H9 (cell line): ENCODE results near the gene URB1. TPM values are rescaled to one million over a fixed set of nuclear protein-coding genes. Genes with fewer than 3 reads are reported as not detected.

Source experiments
- DNase-seq: peaks from one replicate; pipeline ENCODE4 v3.0.0-alpha.2; 2017
- H2AFZ ChIP-seq: one replicate; pipeline ENCODE4 v1.6.1; 2013; ENCODE audit warnings: mild to moderate bottlenecking, low read length, control low read depth, moderate library complexity
- H2AK5ac ChIP-seq: 2 replicates; pipeline ENCODE4 v1.6.1; 2013; ENCODE audit warnings: low read length, control low read depth, mixed read lengths; ENCODE audit not compliant: insufficient read length
- H2BK120ac ChIP-seq: one replicate; pipeline ENCODE4 v1.6.1; 2013; ENCODE audit warnings: low read depth, mild to moderate bottlenecking, low read length, control low read depth, inconsistent platforms; ENCODE audit not compliant: poor library complexity, severe bottlenecking
- H2BK12ac ChIP-seq: 2 replicates; pipeline ENCODE4 v1.6.1; 2013; ENCODE audit warnings: low read length, control low read depth, mixed read lengths, low read depth; ENCODE audit not compliant: insufficient read length
- H2BK15ac ChIP-seq: 2 replicates; pipeline ENCODE4 v1.6.1; 2013; ENCODE audit warnings: low read depth, low read length, control low read depth
- H2BK20ac ChIP-seq: one replicate; pipeline ENCODE4 v1.6.1; 2013; ENCODE audit warnings: low read depth, mild to moderate bottlenecking, low read length, control low read depth, inconsistent platforms; ENCODE audit not compliant: poor library complexity, severe bottlenecking
- H2BK5ac ChIP-seq: 2 replicates; pipeline ENCODE4 v1.6.1; 2013; ENCODE audit warnings: low read length, control low read depth, mixed read lengths; ENCODE audit not compliant: insufficient read length
- H3K14ac ChIP-seq: 2 replicates; pipeline ENCODE4 v1.6.1; 2013; ENCODE audit warnings: low read length, control low read depth; ENCODE audit not compliant: insufficient read depth
- H3K18ac ChIP-seq: 2 replicates; pipeline ENCODE4 v1.6.1; 2013; ENCODE audit warnings: low read depth, mild to moderate bottlenecking, mixed read lengths, low read length, control low read depth; ENCODE audit not compliant: insufficient read length
- H3K23ac ChIP-seq: 2 replicates; pipeline ENCODE4 v1.6.1; 2013; ENCODE audit warnings: low read length, control low read depth, mixed read lengths, low read depth; ENCODE audit not compliant: insufficient read length
- H3K23me2 ChIP-seq: 2 replicates; pipeline ENCODE4 v1.6.1; 2013; ENCODE audit warnings: low read depth, mild to moderate bottlenecking, mixed read lengths, low read length, control low read depth; ENCODE audit not compliant: insufficient read length, poor library complexity, severe bottlenecking
- H3K27ac ChIP-seq: 2 replicates; pipeline ENCODE4 v1.5.1; 2013; ENCODE audit warnings: low read length, control low read depth, mixed read lengths, low read depth; ENCODE audit not compliant: insufficient read length
- H3K27me3 ChIP-seq: 2 replicates; pipeline ENCODE4 v1.6.1; 2013; ENCODE audit warnings: low read length, control low read depth, inconsistent platforms; ENCODE audit not compliant: insufficient read depth
- H3K4ac ChIP-seq: 2 replicates; pipeline ENCODE4 v1.6.1; 2013; ENCODE audit warnings: low read depth, mild to moderate bottlenecking, control low read depth, inconsistent platforms, low read length, moderate library complexity
- H3K4me1 ChIP-seq: 2 replicates; pipeline ENCODE4 v1.6.1; 2013; ENCODE audit warnings: low read length, control low read depth, inconsistent platforms; ENCODE audit not compliant: insufficient read depth
- H3K4me2 ChIP-seq: 2 replicates; pipeline ENCODE4 v1.6.1; 2013; ENCODE audit warnings: low read length, control low read depth, mixed read lengths; ENCODE audit not compliant: insufficient read length, insufficient read depth
- H3K56ac ChIP-seq: 2 replicates; pipeline ENCODE4 v1.6.1; 2013; ENCODE audit warnings: low read depth, mild to moderate bottlenecking, mixed read lengths, low read length, control low read depth; ENCODE audit not compliant: insufficient read length
- H3K79me1 ChIP-seq: 2 replicates; pipeline ENCODE4 v1.6.1; 2013; ENCODE audit warnings: low read depth, mild to moderate bottlenecking, moderate library complexity, low read length, control low read depth, inconsistent platforms; ENCODE audit not compliant: insufficient read depth, poor library complexity, severe bottlenecking
- H3K79me2 ChIP-seq: 2 replicates; pipeline ENCODE4 v1.6.1; 2013; ENCODE audit warnings: low read length, control low read depth, inconsistent platforms; ENCODE audit not compliant: insufficient read depth
- H3K9ac ChIP-seq: 2 replicates; pipeline ENCODE4 v1.6.1; 2013; ENCODE audit warnings: low read length, control low read depth, mixed read lengths; ENCODE audit not compliant: insufficient read length; ENCODE audit errors: extremely low read depth
- H3K9me3 ChIP-seq: one replicate; pipeline ENCODE4 v1.6.1; 2013; ENCODE audit warnings: low read depth, low read length, inconsistent platforms; ENCODE audit not compliant: control insufficient read depth
- H3T11ph ChIP-seq: one replicate; pipeline ENCODE4 v1.6.1; 2013; ENCODE audit warnings: mild to moderate bottlenecking, low read length, control low read depth, inconsistent platforms
- H4K20me1 ChIP-seq: one replicate; pipeline ENCODE4 v1.6.1; 2013; ENCODE audit not compliant: control insufficient read depth, insufficient read length, insufficient read depth
- H4K5ac ChIP-seq: 2 replicates; pipeline ENCODE4 v1.6.1; 2013; ENCODE audit warnings: low read depth, mild to moderate bottlenecking, mixed read lengths, low read length, control low read depth; ENCODE audit not compliant: insufficient read length
- H4K8ac ChIP-seq: replicated peaks from 2 replicates; pipeline ENCODE4 v1.6.1; 2013; ENCODE audit warnings: low read length, control low read depth, mixed read lengths, low read depth; ENCODE audit not compliant: insufficient read length
- H4K91ac ChIP-seq: 2 replicates; pipeline ENCODE4 v1.6.1; 2013; ENCODE audit warnings: low read depth, mild to moderate bottlenecking, moderate library complexity, mixed read lengths, low read length, control low read depth; ENCODE audit not compliant: insufficient read length
- H3K27ac Mint-ChIP-seq, 3 experiments: 2 replicates in 2 of 3; 3 replicates in 1 of 3; pipeline ENCODE4 v1.8.0; 2020 to 2021; ENCODE audit warnings: mixed read lengths in 3 of 3, mild to moderate bottlenecking in 1 of 3, moderate library complexity in 1 of 3
- H3K27me3 Mint-ChIP-seq: 2 replicates; pipeline ENCODE4 v1.8.0; 2021; ENCODE audit warnings: low read depth, mild to moderate bottlenecking, moderate library complexity, mixed read lengths
- H3K36me3 Mint-ChIP-seq, 3 experiments: 2 replicates in 2 of 3; 3 replicates in 1 of 3; pipeline ENCODE4 v1.8.0; 2020 to 2021; ENCODE audit warnings: low read depth in 3 of 3, mixed read lengths in 3 of 3; ENCODE audit not compliant: insufficient read depth in 1 of 3
- H3K4me1 Mint-ChIP-seq, 2 experiments: 2 replicates each; pipeline ENCODE4 v1.8.0; 2020; ENCODE audit warnings: mixed read lengths in 2 of 2
- H3K4me3 Mint-ChIP-seq, 2 experiments: 2 replicates in 1 of 2; 3 replicates in 1 of 2; pipeline ENCODE4 v1.8.0; 2020 to 2021; ENCODE audit warnings: mild to moderate bottlenecking in 2 of 2, mixed read lengths in 2 of 2, moderate library complexity in 1 of 2
- H3K9me3 Mint-ChIP-seq, 2 experiments: 2 replicates in 1 of 2; 3 replicates in 1 of 2; pipeline ENCODE4 v1.8.0; 2020; ENCODE audit warnings: mild to moderate bottlenecking in 2 of 2, mixed read lengths in 2 of 2, moderate library complexity in 1 of 2
- WGBS: extraction: QIAGEN DNeasy Blood & Tissue Kit; methylation state at CpG from one replicate; pipeline ENCODE4 v1.1.7; 2013; ENCODE audit warnings: missing lambda C conversion rate, low lambda C conversion rate, mixed read lengths; ENCODE audit not compliant: insufficient read length; ENCODE audit errors: extremely low coverage; 5-methylcytosine and 5-hydroxymethylcytosine counted together
- total RNA-seq: library from RNA; stranded (reverse); gene quantifications from 2 replicates; pipeline ENCODE4 v1.2.1, GENCODE V29; 2021
- TF ChIP-seq, protein P1 (sequence below): fragments of 200-600 bp; sonication (generic); conservative IDR thresholded peaks from 3 replicates; pipeline ENCODE4 v1.8.0; 2021; ENCODE audit warnings: antibody characterized with exemption, mild to moderate bottlenecking

Gene URB1
- total RNA-seq, 1 experiment from 2014 or later: 23.5 TPM

DNA sequence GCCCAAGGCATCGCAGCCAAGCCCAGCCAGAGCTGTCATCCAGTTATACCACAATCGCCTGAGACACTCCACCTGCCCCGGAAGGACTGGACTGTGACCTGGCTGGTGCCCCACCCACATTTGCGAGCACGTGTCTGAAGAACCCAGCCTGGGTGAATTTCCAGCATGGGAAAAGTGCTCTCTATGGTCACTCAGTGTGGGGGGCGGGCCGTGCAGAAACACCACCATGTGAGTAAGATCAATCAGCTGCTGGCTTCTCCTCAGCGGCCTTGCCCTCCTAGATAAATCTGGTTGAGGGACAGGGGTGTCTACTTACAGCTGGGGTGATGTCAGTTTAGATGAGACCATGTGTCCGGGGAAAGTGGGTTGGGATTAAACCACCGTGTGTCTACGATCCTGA lies 44.8 kb downstream of the URB1 start:
- Histone ChIP-seq H2BK15ac (no peak overlapping the region), H2BK20ac (no peak overlapping the region), H2BK120ac (no peak overlapping the region), H3K79me1 (no peaks in the 10 kb centered on the region), H3K4me1 (no peaks in the 10 kb centered on the region), H2AK5ac (no peak overlapping the region), H2AFZ (no peak overlapping the region), H3T11ph (no peak overlapping the region), H2BK12ac (no peak overlapping the region), H3K23ac (no peak overlapping the region), H3K56ac (no peak overlapping the region), H3K4ac (no peak overlapping the region), H3K4me2 (no peak overlapping the region), H4K8ac (no peak overlapping the region), H3K9me3 (no peaks in the 10 kb centered on the region), H4K91ac (no peak overlapping the region), H3K27ac (no peak overlapping the region), H4K20me1 (no peaks in the 10 kb centered on the region), H3K9ac (no peak overlapping the region), H2BK5ac (no peak overlapping the region), H3K27me3 (no peaks in the 10 kb centered on the region), H3K14ac (no peak overlapping the region), H3K79me2 (no peaks in the 10 kb centered on the region), H4K5ac (no peak overlapping the region), H3K18ac (no peak overlapping the region), H3K23me2 (no peaks in the 10 kb centered on the region)
- no peak for DNase-seq
- Mint-ChIP-seq H3K4me1 (no peaks in the 10 kb centered on the region), H3K36me3 (peaks cover 67 to 94% (median 86%) of the 10 kb centered on the region in 3 experiments), H3K27me3 (no peaks in the 10 kb centered on the region), H3K9me3 (no peaks in the 10 kb centered on the region), H3K4me3 (no peak overlapping the region), H3K27ac (peak overlapping the region in 1 of 3 experiments; percentile 39; a peak in 1 of 7 replicates)
- TF ChIP-seq, protein P1, sequence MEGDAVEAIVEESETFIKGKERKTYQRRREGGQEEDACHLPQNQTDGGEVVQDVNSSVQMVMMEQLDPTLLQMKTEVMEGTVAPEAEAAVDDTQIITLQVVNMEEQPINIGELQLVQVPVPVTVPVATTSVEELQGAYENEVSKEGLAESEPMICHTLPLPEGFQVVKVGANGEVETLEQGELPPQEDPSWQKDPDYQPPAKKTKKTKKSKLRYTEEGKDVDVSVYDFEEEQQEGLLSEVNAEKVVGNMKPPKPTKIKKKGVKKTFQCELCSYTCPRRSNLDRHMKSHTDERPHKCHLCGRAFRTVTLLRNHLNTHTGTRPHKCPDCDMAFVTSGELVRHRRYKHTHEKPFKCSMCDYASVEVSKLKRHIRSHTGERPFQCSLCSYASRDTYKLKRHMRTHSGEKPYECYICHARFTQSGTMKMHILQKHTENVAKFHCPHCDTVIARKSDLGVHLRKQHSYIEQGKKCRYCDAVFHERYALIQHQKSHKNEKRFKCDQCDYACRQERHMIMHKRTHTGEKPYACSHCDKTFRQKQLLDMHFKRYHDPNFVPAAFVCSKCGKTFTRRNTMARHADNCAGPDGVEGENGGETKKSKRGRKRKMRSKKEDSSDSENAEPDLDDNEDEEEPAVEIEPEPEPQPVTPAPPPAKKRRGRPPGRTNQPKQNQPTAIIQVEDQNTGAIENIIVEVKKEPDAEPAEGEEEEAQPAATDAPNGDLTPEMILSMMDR: no peak
- WGBS: no CpG with 5 or more reads among the region's 11 CpGs
